ENCODE measurements around the gene KCNIP1.

KCNIP1 gene

GRCh38 chr5:170639221-170639925, 135.6 kb downstream of the KCNIP1 start:
- H3K4me3 ChIP-seq (ENCODE audit: low read length): no peak overlapping the region
- no peaks in the 10 kb centered on the region for H3K4me1 ChIP-seq (ENCODE audit: control insufficient read depth, insufficient read depth, low read length)
- no peaks in the 10 kb centered on the region for H3K9me3 ChIP-seq (ENCODE audit: control insufficient read depth, low read length)
- H3K27me3 ChIP-seq (ENCODE audit: control insufficient read depth, insufficient read depth, low read length): no peaks in the 10 kb centered on the region
- no peak overlapping the region for H3K9ac ChIP-seq (ENCODE audit: low read length)
- no peaks in the 10 kb centered on the region for H3K36me3 ChIP-seq (ENCODE audit: control insufficient read depth, insufficient read depth, low read length)

- no peak overlapping the region for H3K4me3 ChIP-seq (ENCODE audit: low read length)
- H3K9ac ChIP-seq (ENCODE audit: low read length): no peak overlapping the region
- no peaks in the 10 kb centered on the region for H3K9me3 ChIP-seq (ENCODE audit: control insufficient read depth, low read length)
- H3K27me3 ChIP-seq (ENCODE audit: control insufficient read depth, insufficient read depth, low read length): no peaks in the 10 kb centered on the region
- H3K36me3 ChIP-seq (ENCODE audit: control insufficient read depth, insufficient read depth, low read length): no peaks in the 10 kb centered on the region
- no peaks in the 10 kb centered on the region for H3K4me1 ChIP-seq (ENCODE audit: control insufficient read depth, insufficient read depth, low read length)
Observed at GRCh38 chr5:170640731-170641588, 137.1 kb downstream of the KCNIP1 start.

- no peak overlapping the region for H3K4me3 ChIP-seq (ENCODE audit: low read length)
- no peaks in the 10 kb centered on the region for H3K4me1 ChIP-seq (ENCODE audit: control insufficient read depth, insufficient read depth, low read length)
- no peak overlapping the region for H3K9ac ChIP-seq (ENCODE audit: low read length)
- H3K27me3 ChIP-seq (ENCODE audit: control insufficient read depth, insufficient read depth, low read length): no peaks in the 10 kb centered on the region
- no peaks in the 10 kb centered on the region for H3K36me3 ChIP-seq (ENCODE audit: control insufficient read depth, insufficient read depth, low read length)
- H3K9me3 ChIP-seq (ENCODE audit: control insufficient read depth, low read length): no peaks in the 10 kb centered on the region
Observed at GRCh38 chr5:170641589-170642031, 137.8 kb downstream of the KCNIP1 start.

GRCh38 chr5:170642066-170642735, 138.4 kb downstream of the KCNIP1 start:
- Histone ChIP-seq H3K4me1 (ENCODE audit: control insufficient read depth, insufficient read depth, low read length) (no peaks in the 10 kb centered on the region), H3K9me3 (ENCODE audit: control insufficient read depth, low read length) (no peaks in the 10 kb centered on the region), H3K9ac (ENCODE audit: low read length) (no peak overlapping the region), H3K36me3 (ENCODE audit: control insufficient read depth, insufficient read depth, low read length) (no peaks in the 10 kb centered on the region), H3K27me3 (ENCODE audit: control insufficient read depth, insufficient read depth, low read length) (no peaks in the 10 kb centered on the region), H3K4me3 (ENCODE audit: low read length) (no peak overlapping the region)

- H3K36me3 ChIP-seq (ENCODE audit: control insufficient read depth, insufficient read depth, low read length): no peaks in the 10 kb centered on the region
- no peak overlapping the region for H3K9ac ChIP-seq (ENCODE audit: low read length)
- H3K4me3 ChIP-seq (ENCODE audit: low read length): no peak overlapping the region
- H3K9me3 ChIP-seq (ENCODE audit: control insufficient read depth, low read length): no peaks in the 10 kb centered on the region
- no peaks in the 10 kb centered on the region for H3K27me3 ChIP-seq (ENCODE audit: control insufficient read depth, insufficient read depth, low read length)
- H3K4me1 ChIP-seq (ENCODE audit: control insufficient read depth, insufficient read depth, low read length): no peaks in the 10 kb centered on the region
Observed at GRCh38 chr5:170642776-170643436, 139.1 kb downstream of the KCNIP1 start.

- no peaks in the 10 kb centered on the region for H3K36me3 ChIP-seq (ENCODE audit: control insufficient read depth, insufficient read depth, low read length)
- H3K27me3 ChIP-seq (ENCODE audit: control insufficient read depth, insufficient read depth, low read length): no peaks in the 10 kb centered on the region
Observed at GRCh38 chr5:170643591-170643990, 139.8 kb downstream of the KCNIP1 start.

GRCh38 chr5:170644501-170644900, 140.7 kb downstream of the KCNIP1 start:
- Histone ChIP-seq H3K36me3 (ENCODE audit: control insufficient read depth, insufficient read depth, low read length) (no peaks in the 10 kb centered on the region), H3K4me3 (ENCODE audit: low read length) (no peak overlapping the region), H3K9me3 (ENCODE audit: control insufficient read depth, low read length) (no peaks in the 10 kb centered on the region), H3K9ac (ENCODE audit: low read length) (no peak overlapping the region), H3K4me1 (ENCODE audit: control insufficient read depth, insufficient read depth, low read length) (no peaks in the 10 kb centered on the region), H3K27me3 (ENCODE audit: control insufficient read depth, insufficient read depth, low read length) (no peaks in the 10 kb centered on the region)

More at GRCh38 chr5:170643591-170643990, 139.8 kb downstream of the KCNIP1 start:
- H3K9ac ChIP-seq (ENCODE audit: low read length): no peak overlapping the region
- no peaks in the 10 kb centered on the region for H3K4me1 ChIP-seq (ENCODE audit: control insufficient read depth, insufficient read depth, low read length)
- no peaks in the 10 kb centered on the region for H3K9me3 ChIP-seq (ENCODE audit: control insufficient read depth, low read length)
- H3K4me3 ChIP-seq (ENCODE audit: low read length): no peak overlapping the region

- Histone ChIP-seq H3K27me3 (ENCODE audit: control insufficient read depth, insufficient read depth, low read length) (no peaks in the 10 kb centered on the region), H3K36me3 (ENCODE audit: control insufficient read depth, insufficient read depth, low read length) (no peaks in the 10 kb centered on the region), H3K9me3 (ENCODE audit: control insufficient read depth, low read length) (no peaks in the 10 kb centered on the region), H3K9ac (ENCODE audit: low read length) (no peak overlapping the region), H3K4me3 (ENCODE audit: low read length) (no peak overlapping the region), H3K4me1 (ENCODE audit: control insufficient read depth, insufficient read depth, low read length) (no peaks in the 10 kb centered on the region)
Observed at GRCh38 chr5:170648541-170648940, 144.7 kb downstream of the KCNIP1 start.

- Histone ChIP-seq H3K4me1 (ENCODE audit: control insufficient read depth, insufficient read depth, low read length) (no peaks in the 10 kb centered on the region), H3K36me3 (ENCODE audit: control insufficient read depth, insufficient read depth, low read length) (no peaks in the 10 kb centered on the region), H3K27me3 (ENCODE audit: control insufficient read depth, insufficient read depth, low read length) (no peaks in the 10 kb centered on the region), H3K9ac (ENCODE audit: low read length) (no peak overlapping the region), H3K4me3 (ENCODE audit: low read length) (no peak overlapping the region), H3K9me3 (ENCODE audit: control insufficient read depth, low read length) (no peaks in the 10 kb centered on the region)
Observed at GRCh38 chr5:170650850-170651249, 147.0 kb downstream of the KCNIP1 start.

GRCh38 chr5:170651604-170652277, 147.9 kb downstream of the KCNIP1 start:
- no peaks in the 10 kb centered on the region for H3K27me3 ChIP-seq (ENCODE audit: control insufficient read depth, insufficient read depth, low read length)
- no peaks in the 10 kb centered on the region for H3K36me3 ChIP-seq (ENCODE audit: control insufficient read depth, insufficient read depth, low read length)
- H3K4me3 ChIP-seq (ENCODE audit: low read length): no peak overlapping the region
- no peaks in the 10 kb centered on the region for H3K9me3 ChIP-seq (ENCODE audit: control insufficient read depth, low read length)
- no peak overlapping the region for H3K9ac ChIP-seq (ENCODE audit: low read length)
- H3K4me1 ChIP-seq (ENCODE audit: control insufficient read depth, insufficient read depth, low read length): no peaks in the 10 kb centered on the region

GRCh38 chr5:170655476-170655875, 151.7 kb downstream of the KCNIP1 start:
- no peaks in the 10 kb centered on the region for H3K9me3 ChIP-seq (ENCODE audit: control insufficient read depth, low read length)

More at GRCh38 chr5:170655476-170655875, 151.7 kb downstream of the KCNIP1 start:
- no peaks in the 10 kb centered on the region for H3K27me3 ChIP-seq (ENCODE audit: control insufficient read depth, insufficient read depth, low read length)
- no peaks in the 10 kb centered on the region for H3K36me3 ChIP-seq (ENCODE audit: control insufficient read depth, insufficient read depth, low read length)
- no peak overlapping the region for H3K4me3 ChIP-seq (ENCODE audit: low read length)
- H3K4me1 ChIP-seq (ENCODE audit: control insufficient read depth, insufficient read depth, low read length): no peaks in the 10 kb centered on the region
- no peak overlapping the region for H3K9ac ChIP-seq (ENCODE audit: low read length)
